ENCODE results near the gene NR4A1.

The NR4A1 gene

DNA sequence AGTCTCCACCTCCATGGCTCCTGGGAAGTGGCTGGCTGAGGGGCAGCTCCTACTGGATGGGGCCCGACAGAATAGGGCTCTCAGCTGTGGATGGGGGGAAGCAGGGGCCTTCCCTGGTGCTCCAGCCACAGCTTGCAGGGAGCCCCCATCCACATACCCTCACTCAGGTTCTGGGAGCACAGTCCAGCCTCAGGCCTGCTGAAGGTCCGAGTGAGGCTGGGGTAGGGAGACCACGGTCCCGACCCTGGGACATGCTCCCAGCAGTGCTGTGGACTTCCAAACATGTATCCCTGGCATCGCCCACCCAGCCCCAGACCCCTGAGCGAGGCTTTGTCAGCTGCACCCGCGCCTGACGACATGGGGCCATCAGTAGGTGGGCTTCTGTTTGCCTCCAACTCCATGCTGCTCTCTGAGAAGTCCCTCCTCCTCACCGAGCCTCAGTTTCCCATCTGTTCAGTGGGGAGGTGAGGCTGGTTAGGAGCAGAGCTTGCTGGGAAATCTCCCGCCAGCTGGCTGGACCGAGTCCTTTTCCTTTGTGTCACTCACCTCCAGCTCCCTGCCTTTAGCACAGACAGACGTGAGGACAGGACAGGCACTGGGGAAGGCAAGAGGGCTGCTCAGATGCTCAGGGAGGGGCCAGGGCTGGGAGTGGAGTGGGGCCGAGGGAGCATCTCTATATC, 9.4 kb downstream of the NR4A1 start:
- no peak for DNase-seq

DNA sequence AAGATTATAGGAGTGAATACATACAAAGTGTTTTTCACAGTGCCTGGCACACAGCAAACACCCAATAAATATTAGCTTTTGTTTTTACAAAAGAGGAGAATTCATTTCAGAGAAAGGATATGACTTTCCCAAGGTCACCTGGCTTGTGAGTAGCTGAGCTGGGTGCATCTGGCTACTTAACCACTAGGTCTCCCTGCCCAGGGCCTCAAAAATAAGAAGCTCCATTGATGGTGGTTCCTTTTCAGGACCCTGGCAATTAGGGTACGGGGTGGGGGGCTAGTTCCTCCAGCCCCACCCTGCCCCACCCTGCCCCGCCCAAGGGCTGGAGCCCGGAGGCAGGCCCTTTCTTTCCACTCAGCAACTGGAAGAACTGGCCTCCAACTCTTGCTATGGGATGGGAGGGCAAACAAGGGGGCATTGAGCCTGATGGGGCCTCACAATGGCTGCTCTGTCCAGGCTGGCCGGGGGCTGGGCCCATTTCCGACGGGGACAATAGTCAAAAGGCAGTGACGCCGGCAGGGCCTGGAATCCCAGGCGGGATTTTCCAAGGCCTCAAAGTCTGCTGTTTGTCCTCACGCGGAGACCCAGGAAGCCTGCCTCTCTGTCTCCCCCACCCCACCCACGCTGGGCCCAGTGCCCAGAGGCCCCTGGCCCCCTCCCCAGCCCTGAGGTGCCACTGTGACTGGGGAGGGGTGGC, 10.4 kb downstream of the NR4A1 start:
- no peak for DNase-seq

DNA sequence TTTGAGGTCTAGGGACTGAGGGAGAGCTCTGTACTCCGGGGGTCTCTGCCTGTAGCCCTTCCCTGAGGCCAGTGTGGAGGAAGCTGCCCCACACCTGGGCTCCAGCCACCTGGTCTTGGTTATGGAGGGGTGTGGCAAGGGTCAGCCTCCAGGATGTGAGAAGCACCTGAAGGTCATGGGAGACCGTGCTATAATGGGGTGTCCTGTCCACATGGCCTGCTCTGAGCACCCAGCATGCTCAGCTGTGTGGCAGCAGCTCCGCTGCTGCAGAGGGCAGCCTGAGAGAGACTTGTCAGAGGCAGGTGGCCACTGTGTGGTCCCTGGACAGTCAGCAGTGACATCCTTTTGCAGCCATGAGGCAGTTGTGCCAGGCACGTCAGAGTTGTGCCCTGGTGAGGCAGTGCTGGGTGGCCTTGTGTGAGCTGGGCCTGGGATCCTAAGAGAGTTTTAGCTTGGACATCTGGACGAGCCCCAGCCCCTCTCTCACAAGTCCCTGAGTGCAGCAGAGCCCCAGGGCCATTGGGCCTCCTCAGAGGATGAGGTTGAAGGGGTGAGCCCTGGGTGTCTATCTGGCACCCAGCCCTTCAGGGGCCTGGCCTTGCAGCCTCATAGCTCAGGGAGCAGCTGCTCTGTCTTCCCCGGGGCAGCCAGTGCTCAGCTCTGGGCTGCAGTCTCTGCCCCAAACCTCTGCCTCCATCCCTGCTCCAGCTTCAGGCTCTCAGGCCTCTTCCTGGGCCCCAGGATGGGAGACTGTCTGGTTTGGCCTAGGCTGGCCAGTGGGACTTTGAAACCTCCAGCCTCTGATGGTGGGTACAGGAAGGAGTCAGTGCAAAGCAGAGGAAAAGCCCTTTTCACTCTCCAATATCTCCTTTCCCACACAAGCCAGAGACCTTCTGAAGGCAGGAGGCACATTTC, 11.2 kb downstream of the NR4A1 start:
- no peak for DNase-seq

DNA sequence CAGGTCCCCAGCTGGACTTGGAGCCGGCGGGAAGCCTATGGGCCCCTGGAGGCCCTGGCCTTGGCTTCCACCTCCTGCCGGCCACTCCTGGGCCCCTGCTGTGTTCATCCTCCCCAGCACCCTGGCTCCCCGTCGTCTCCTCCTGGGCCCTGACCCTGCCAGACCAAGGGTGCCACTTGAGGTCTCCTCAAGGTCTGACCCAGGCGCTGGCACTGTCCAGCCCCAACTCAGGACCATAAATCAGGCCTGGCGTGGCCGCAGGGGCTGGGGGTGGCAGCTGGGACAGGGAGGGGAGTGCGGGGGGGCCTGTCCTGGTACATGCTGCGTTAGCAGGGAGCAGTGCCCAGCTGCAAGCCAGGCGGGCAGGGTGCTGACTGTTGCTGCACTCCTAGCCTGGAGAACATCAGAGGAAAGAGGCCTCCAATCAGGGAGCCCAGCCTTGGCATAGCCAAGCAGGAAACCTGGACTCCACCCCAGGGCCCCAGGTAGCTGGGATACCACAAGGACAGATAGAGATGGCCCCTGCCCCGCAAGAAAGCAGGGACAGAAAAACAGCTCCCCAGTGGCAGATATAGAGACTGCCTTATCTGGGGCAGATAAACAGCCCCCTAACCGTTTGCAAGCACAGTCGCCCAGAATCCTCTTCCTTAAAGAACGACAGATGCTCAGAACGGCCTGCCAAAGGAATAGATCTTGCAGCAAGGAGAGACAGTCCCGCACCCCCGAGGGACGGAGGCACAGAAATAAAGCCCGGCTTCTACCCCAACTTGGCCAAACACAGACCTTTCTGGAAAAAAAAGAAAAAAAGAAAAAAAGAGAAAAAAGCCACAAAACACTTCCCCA, 12.1 kb downstream of the NR4A1 start:
- no peak for DNase-seq

DNA sequence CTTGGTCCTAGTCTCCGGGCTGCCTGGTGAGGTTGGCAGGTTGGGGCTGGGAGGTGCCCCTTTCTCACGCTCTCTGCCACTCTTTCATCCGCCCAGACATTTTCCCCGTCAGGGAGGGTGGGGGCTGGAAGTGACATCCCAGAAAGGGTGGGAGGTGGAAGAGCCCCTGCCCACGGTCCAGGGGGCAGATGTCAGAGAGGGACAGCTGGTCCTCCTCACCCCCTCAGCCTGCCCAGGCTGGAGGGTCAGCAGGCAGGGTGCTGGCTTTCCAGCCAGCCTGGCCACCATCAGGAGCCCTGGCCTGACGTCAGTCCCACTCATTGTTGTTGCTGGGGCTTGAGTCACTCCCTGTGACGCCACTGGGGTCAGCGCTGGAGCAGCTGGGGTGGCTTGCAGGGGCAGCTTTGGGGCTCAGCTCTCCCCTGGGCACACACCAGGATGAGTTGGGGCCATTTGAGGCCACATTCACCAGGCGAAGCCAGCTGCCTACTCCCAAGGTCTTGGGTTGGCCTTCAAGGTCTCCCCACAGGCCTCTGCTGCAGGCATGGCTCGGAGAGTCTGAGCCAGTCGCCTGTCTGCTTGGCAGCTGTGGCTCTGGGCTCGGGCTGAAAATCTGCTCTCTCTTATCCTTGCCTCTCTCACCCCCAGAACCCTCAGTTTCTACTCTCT, 12.9 kb downstream of the NR4A1 start:
- no peak for DNase-seq

DNA sequence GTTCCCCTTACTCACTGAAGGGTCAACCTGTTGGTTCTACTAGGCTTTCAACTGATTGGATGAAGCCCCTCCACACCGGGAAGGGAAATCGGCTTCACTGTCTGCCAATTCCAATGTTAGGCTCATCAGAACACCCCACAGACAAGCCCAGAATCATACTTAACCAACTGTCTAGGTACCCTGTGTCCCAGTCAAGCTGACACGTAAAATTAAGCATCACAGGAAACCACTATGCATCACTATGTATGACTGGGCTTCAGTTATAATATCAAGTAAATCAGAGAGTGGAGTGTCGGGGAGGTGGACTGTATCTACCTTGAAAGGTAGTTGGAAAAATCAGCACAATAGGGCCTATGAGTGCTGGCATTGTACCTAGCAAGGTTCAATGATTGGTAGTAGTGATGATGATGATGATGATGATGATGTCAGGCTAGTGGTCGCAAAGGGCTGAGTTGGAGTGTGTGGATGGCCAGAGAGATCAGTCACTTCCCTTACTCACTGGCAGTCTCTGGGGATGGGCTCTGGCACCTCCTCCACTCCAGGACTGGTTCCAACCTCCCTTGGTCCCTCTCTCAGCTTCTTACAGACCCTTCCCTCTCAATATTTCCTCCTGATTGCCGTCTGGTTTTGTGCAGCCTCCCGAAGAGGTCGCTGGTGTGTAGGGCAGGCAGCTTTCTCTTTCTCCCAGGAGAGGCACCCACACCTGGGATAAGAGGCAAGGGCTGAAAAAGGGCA, 15.3 kb downstream of the NR4A1 start:
- no peak for DNase-seq

DNA sequence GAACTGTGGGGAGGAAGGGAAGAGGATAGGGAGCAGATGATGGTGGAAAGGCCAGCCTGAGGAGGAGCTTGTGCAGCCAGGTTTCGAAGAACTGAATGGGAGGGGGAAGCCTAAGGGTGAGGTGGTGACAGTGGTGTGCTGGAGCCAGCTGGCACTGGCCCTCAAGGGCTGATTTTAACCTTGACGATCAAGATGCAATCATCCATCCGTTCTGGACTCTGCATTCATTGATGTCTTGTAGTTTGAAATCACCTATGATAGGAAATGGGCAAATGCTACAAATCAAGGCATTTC, 15.8 kb downstream of the NR4A1 start:
- no peak for DNase-seq

DNA sequence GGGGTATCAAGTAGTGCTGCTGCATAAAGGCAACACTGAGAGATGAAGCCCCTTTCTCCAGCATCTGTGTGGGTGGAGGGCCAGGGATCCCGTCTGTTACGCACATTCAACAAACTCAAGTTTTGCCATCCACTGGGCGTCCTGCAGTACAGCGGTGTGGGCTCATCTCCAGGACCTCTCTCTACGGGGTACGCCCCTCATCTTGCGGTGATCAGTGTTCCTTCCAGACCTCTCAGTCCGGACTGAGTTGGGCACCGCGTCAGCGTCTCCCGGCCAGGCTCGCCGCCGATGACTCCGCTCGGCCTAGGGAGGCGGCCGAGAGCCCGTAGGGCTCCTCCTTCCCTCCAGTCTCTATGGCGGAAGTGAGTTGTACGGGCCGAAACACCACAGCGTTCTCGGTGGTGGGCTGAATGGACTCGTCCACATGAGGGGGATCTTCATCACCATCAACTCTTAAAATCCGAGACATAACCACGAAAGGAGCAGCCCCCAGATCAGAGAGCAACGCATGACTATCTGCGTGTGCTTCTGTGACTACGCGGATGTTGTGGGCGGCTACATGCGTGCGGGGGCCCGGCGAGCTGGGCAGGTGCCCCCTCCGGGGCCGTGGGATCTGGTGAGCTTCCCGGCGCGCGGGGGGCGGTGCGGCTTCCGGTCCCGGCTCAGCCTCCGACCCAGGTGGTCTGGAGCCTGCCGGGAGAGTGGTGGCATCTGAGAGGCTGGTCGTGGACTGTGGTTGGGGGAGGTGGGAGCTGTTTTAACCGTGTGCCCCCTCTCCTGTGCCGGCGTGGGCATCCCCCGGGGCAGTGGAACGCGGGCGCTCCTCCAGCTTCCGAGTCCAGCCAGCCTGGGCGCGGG, 18.3 kb downstream of the NR4A1 start, which contains the start of gene ATG101:
TSS of gene ATG101 (plus strand) at position 652 of the 858 bp plus-strand sequence. CDS start 3,673 bp downstream, outside the sequence.
- peak; percentile 75 for DNase-seq

DNA sequence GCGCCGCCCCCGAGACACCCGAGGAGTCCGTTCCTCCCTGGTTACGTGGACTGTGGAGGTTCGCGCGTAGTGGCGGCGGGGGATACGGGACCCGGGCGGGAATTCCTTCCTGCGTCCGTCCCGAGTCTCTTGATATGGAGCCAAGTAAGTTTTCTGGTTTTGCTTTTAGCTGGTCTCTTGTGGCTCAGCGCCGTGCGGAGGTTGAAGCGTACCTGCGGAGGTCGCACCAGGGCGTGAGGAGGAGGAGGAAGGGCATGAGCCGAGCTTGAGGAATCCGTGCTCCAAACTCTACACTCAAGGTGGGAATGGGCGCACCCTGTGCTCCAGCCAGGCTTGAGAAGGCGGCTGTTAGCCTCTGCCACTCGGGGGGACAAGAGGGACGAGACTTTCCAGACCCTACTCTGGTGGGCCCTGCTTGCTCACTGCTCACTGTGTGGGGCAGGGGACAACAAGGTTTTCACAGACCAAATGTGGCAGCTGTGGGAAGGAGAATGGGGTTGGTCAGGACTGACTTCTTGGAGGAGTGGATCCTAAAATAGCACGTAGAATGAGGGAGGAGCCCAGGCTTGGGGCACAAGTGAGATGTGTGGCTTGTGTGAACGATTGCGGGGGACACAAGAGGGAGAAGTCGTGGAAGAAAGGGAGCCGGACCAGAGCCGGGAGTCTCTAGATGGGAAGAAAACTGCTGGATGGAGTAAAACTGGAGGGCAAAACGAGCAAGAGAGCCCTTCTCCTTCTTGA, 19.1 kb downstream of the NR4A1 start:
- DNase-seq: no peak

DNA sequence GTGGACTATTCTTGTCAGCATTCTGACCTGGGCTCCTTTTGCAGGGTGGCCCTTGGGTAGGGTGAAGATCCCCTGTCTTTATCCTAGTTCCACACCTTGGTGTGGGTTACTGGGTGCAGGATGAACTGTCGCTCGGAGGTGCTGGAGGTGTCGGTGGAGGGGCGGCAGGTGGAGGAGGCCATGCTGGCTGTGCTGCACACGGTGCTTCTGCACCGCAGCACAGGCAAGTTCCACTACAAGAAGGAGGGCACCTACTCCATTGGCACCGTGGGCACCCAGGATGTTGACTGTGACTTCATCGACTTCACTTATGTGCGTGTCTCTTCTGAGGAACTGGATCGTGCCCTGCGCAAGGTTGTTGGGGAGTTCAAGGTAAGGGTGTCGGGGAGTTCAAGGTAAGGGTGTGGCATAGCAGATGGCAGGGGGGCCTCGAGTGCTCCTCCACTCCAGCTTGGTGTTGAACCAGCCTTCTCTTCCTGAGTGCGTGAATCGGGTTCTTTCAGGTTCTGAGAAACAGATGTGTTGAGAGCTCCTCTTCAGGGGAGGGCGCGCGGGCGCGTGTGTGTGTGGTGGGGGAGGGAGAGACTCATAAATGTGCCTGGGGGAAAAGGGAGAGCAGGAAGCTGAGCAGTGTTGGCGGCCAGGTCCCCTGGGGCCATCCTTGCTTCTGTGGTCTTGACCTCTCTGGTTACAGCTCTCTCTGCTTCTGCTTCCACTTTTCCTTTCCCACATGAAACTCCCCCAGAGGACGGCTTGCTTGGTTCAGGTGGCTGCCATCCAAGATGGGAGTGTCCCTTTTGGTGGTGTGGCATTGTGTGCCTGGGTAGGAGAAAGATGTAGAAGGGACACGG, 22.5 kb downstream of the NR4A1 start:
- no peak for DNase-seq

DNA sequence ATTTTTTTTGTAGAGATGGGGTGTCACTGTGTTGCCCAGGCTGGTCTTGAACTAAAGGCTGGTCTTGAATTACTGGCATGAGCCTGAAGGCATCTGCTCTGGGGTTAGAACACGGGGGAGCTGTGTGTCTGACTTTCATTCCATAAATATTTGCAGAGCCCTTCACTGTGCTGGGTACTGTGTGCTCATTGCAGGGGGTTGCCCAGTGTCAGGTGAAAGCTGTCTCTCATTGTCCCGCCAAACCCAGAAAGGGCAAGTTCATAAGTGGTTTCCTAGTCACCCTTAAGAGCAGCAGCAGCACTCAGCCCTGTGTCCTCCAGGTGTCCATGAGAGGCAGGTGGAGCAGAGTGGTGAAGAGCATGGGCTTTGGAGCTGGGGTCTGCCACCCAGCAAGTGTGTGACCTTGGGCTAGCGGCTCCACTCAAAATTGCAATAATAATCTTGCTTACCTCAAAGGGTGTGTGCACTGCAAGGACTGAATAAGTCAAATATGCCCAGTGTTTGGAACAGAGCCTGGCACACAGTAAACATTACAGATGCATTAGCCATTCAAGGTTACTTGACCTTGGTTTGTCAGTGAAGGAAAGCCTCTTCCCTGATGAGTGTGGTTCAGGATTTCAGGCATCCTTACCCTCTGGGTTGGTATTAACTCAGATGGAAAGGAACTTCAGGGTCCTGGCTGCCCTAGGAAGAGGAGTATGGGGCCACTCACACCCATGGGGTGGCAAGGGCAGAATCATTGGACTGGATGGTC, 23.9 kb downstream of the NR4A1 start:
- DNase-seq: no peak

DNA sequence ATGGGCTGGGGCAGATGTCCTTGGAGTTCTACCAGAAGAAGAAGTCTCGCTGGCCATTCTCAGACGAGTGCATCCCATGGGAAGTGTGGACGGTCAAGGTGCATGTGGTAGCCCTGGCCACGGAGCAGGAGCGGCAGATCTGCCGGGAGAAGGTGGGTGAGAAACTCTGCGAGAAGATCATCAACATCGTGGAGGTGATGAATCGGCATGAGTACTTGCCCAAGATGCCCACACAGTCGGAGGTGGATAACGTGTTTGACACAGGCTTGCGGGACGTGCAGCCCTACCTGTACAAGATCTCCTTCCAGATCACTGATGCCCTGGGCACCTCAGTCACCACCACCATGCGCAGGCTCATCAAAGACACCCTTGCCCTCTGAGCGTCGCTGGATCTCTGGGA, 25.6 kb downstream of the NR4A1 start:
- DNase-seq: no peak

DNA sequence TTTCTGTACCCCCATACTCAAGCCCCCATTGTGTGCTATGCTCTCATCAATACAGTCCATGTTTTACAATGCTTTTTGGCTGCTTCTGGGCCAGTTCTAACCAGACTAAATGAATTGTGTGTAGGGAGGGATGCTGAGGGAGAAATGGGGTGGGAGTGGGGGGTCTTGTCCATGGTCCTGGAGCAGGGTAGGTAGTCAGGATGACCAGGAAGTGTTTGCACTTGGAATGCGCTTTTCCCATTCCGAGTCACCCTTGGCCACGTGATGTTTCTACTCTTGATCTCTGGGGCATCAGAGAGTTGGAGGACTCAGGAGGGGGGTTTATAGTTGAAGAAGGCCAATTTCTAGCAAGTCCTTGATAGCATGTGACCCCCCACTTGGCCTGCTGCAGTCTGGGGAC, 27.0 kb downstream of the NR4A1 start:
- no peak for DNase-seq

DNA sequence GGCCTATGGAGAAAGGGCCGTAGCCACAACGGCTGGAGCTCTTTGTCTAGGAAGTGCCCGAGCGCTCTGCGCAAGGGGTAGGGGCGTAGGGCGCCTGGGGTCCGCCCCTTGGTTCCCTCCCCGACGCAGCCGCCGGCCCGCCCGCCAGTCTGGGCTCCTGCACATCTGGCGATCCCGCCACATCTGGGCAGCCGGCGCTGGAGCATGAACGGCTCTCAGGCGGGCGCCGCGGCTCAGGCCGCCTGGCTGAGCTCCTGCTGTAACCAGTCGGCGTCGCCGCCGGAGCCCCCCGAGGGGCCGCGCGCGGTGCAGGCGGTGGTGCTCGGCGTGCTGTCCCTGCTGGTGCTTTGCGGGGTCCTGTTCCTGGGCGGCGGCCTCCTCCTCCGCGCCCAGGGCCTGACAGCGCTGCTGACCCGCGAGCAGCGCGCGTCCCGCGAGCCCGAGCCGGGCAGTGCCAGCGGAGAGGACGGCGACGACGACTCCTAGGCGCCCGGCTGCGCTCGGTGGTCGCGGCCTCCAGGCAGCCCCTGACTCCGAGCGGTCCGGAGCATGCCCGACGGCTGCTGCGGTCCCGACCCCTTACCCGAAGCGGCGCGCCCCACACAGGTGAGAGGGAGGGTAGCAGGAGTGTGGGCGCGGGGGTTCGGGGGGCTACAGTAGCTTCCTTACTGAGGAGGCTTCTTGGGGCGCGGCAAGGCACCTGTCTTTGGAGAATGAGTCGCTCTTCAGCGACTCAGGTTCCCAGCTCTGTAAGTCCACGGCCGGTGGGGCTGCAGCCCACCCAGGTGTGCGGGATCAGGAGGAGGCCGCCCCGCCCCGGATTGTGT, 28.5 kb downstream of the NR4A1 start, which contains the start of gene SMIM41:
TSS of gene SMIM41 (plus strand) at position 129 of the 827 bp plus-strand sequence. CDS start at position 205, 76 bp downstream.
- DNase-seq: no peak

DNA sequence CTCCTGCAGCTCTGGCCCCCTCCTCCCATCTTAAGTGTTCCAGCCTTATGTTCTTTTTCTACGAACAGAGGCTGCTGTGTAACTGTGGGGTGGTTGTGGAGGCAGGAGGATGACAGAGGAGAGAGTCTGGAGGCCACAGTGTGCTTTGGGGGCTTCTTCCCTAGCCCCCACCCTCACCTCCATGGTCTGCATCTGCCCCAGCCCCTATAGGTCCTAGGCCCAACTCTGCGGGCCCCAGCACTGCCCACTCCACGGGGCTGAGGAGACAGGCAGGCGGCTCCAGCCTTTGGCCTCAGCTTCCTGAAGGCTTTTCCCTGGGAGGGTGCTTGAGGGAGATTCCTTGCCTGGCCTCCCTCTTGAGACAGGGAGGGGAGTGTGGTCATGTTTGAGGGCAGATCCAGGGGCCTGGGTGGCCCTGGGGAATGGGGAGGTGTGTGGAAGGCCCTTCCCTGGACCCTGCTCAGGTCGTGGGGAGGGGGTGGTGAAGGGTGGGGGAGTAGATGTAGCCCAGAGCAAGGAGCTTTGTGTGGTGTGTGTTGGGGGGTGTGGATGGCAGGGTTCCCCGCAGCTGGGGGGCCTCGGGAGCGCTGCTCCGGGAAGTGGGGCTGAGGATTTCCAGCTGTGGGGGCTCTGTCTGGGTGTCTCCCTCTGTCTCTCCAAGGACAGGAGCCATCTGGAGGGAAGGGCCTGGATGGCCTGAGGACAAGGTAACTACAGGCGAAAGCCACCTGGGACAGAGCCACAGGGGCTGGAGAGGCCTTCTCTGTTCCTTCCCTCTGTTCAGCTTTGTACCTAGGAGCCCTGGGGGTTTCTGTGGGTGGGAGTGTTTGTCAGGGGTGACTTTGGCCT, 29.4 kb downstream of the NR4A1 start:
- DNase-seq: no peak

DNA sequence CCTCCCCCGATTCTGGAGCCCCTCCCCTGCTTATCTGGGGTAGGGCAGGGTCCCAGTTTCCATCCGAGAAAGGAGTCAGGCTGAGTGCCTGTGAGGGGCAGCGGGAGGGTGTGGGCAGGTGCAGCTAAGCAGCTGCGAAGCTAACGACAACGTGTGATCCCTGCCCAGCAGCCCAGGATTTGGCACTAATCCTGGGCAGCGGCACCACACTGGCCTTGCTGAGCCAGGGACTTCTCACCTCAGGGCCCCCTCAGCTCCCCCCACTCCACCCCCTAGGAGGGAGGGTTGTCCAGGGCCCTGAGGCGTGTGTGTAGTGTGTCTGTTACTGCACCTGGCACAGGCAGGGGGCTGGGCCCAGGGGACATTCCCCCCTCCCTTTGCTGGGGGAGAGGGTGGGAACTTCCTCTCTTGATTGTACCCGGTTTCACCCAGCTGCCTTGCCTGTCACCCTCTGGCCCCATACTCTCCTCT, 30.1 kb downstream of the NR4A1 start:
- DNase-seq: peak; percentile 49

Data from NCI-H1105 (cell line).